Peyer's patch (tissue), 4 donors: Measurements from ENCODE around the gene CLCNKA. TPM values are rescaled to one million over a fixed set of nuclear protein-coding genes. Genes with fewer than 3 reads are reported as not detected.
"Not testable (repeated sequence)": the region's sequence is repeated elsewhere in the genome, so short reads cannot be mapped to it uniquely, and the experiment has no call there.

Experiments used
- DNase-seq, 3 donors: peaks; one replicate each; pipeline ENCODE4 v3.0.0-alpha.2; 2017 to 2019
- H3K27ac ChIP-seq, 4 donors: fragments of 200-600 bp; sonication (generic); one replicate each; pipeline ENCODE4 v1.5.1; 2016 to 2019
- H3K27me3 ChIP-seq, 2 donors: fragments of 200-600 bp; sonication (generic); one replicate each; pipeline ENCODE4 v1.5.1; 2019
- H3K36me3 ChIP-seq, 3 donors: fragments of 200-600 bp; sonication (generic); one replicate each; pipeline ENCODE4 v1.5.1; 2016 to 2019
- H3K4me1 ChIP-seq, 4 donors: fragments of 200-600 bp; sonication (generic); one replicate each; pipeline ENCODE4 v1.5.1; 2016 to 2019
- H3K4me3 ChIP-seq, 4 donors: fragments of 200-600 bp; sonication (generic); 1 replicate in 3 of 4; 2 replicates in 1 of 4; pipeline ENCODE4 v1.5.1; 2016 to 2019; ENCODE audit warnings: mild to moderate bottlenecking in 1 of 4
- H3K9me3 ChIP-seq, 4 donors: fragments of 200-600 bp; sonication (generic); one replicate each; pipeline ENCODE4 v1.5.1; 2016 to 2019; ENCODE audit warnings: mild to moderate bottlenecking in 1 of 4
- POLR2A ChIP-seq, 2 donors: fragments of 450-650 bp; IDR thresholded peaks; one replicate each; pipeline ENCODE4 v1.5.1; 2017; ENCODE audit warnings: antibody characterized with exemption in 2 of 2, mild to moderate bottlenecking in 2 of 2, moderate library complexity in 2 of 2
- total RNA-seq, 4 donors: library from RNA; depleted of rRNA; stranded (reverse); fragments of >200 nt; gene quantifications; one replicate each; pipeline ENCODE4 v1.1.0, GENCODE V29; 2016
- TF ChIP-seq, protein P1 (sequence below), 6 experiments: fragments of 450-650 bp in 4 of 6; fragments of 200-600 bp in 2 of 6; sonication (generic) in 1 of 6; IDR thresholded peaks; one replicate each; pipeline ENCODE4 v1.5.1; 2017 to 2019; ENCODE audit warnings: antibody characterized with exemption in 6 of 6, mild to moderate bottlenecking in 3 of 6, moderate library complexity in 1 of 6

CLCNKA gene
- total RNA-seq, 4 donors from 2014 or later = 0.47 TPM; not detected in 3

DNA sequence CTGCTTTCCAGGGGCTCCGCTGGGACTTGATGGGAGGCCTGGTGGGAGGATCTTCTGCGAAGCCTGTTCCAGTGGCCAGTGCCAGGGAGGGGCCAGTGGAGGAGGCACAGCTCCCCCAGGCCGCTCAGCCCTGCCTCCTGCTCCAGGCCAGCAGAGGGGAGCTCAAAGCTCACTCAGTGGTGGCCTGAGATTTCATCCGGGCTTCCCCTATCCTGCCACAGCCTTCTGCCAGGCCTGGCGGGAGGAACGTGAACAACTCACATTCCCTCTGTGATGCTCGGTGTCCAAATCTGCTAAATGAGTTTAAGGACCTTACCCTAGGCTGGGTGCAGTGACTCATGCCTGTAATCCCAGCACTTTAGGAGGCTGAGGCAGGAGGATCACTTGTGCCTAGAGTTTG is 25.0 kb downstream of the CLCNKA start:
- no peaks in the 10 kb centered on the region for H3K9me3 ChIP-seq
- H3K27me3 ChIP-seq = no peaks in the 10 kb centered on the region
- no peak overlapping the region for H3K4me3 ChIP-seq
- no peak for TF ChIP-seq POLR2A (IDR thresholded peaks at IDR 0.05)
- TF ChIP-seq, protein P1, sequence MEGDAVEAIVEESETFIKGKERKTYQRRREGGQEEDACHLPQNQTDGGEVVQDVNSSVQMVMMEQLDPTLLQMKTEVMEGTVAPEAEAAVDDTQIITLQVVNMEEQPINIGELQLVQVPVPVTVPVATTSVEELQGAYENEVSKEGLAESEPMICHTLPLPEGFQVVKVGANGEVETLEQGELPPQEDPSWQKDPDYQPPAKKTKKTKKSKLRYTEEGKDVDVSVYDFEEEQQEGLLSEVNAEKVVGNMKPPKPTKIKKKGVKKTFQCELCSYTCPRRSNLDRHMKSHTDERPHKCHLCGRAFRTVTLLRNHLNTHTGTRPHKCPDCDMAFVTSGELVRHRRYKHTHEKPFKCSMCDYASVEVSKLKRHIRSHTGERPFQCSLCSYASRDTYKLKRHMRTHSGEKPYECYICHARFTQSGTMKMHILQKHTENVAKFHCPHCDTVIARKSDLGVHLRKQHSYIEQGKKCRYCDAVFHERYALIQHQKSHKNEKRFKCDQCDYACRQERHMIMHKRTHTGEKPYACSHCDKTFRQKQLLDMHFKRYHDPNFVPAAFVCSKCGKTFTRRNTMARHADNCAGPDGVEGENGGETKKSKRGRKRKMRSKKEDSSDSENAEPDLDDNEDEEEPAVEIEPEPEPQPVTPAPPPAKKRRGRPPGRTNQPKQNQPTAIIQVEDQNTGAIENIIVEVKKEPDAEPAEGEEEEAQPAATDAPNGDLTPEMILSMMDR (IDR thresholded peaks at IDR 0.05) = no peak
- no peaks in the 10 kb centered on the region for H3K36me3 ChIP-seq
- peaks cover 0 to 6% (median 2%) of the 10 kb centered on the region in 4 donors for H3K4me1 ChIP-seq
- no peak for DNase-seq
- no peak overlapping the region for H3K27ac ChIP-seq

DNA sequence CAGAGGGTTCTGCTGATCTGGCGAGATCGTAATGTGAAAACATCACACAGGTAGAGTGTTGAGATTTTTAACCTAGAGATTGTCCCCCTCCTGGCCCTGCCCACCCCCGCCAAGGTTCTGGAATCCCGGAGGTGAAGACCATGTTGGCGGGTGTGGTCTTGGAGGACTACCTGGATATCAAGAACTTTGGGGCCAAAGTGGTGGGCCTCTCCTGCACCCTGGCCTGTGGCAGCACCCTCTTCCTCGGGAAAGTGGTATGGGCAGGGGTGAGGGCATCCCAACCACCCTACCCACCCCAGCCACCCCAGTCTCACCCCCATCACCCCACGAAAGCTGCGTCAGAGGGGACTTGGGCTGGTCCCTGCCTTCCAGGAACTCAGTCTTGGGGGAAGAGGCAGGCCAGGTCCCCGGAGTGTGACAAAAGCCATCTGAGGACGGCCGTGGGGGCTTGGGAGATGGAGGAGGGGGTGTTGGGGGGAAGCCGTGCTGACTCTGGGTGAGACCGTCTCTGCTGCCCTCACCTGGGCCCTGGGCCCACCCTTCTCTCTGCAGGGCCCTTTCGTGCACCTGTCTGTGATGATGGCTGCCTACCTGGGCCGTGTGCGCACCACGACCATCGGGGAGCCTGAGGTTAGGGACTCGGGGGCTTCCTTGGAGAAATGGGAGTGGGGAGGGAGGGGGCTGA is 26.1 kb downstream of the CLCNKA start:
- Histone ChIP-seq H3K9me3 (no peaks in the 10 kb centered on the region), H3K4me3 (peak overlapping the region in 1 of 4 donors; percentile 26), H3K27ac (no peak overlapping the region), H3K4me1 (peaks cover 0 to 6% (median 2%) of the 10 kb centered on the region in 4 donors), H3K27me3 (no peaks in the 10 kb centered on the region), H3K36me3 (no peaks in the 10 kb centered on the region)
- TF ChIP-seq, protein P1 (IDR thresholded peaks at IDR 0.05) = no peak
- TF ChIP-seq POLR2A (IDR thresholded peaks at IDR 0.05) = no peak
- no peak for DNase-seq

DNA sequence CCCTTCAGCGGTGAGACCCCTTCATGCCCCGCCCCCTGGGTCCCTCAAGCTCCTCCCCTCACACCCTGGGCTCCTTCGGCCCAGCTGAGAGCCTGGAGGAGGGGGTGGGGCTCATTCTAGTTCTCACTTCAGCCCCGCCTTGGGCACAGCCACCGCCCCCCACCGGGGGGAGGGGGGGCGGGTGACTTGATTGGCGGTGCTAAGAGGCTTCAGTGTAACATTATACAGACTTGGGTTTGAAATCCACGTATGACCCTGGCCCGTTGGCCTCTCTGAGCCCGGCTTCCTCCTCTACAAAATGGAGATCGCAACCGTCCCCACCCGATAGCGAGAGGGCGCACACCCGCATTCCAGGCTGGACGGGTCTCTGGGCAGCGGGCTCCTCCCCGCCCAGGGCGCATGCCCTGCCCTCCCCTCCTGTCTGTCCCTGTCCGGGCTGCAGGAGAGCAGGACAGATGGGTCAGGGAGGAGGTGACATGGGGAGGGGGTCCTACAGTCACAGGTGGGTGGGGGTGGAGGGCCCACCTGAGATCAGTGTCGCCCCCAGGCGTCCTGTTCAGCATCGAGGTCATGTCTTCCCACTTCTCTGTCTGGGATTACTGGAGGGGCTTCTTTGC is 26.8 kb downstream of the CLCNKA start:
- DNase-seq = no peak
- H3K36me3 ChIP-seq = no peaks in the 10 kb centered on the region
- no peaks in the 10 kb centered on the region for H3K27me3 ChIP-seq
- H3K4me3 ChIP-seq = peak overlapping the region in 3 of 4 donors; percentile 26 to 50 (median 30)
- peaks cover 0 to 6% (median 2%) of the 10 kb centered on the region in 4 donors for H3K4me1 ChIP-seq
- H3K9me3 ChIP-seq = no peaks in the 10 kb centered on the region
- no peak for TF ChIP-seq POLR2A (IDR thresholded peaks at IDR 0.05)
- TF ChIP-seq, protein P1 (IDR thresholded peaks at IDR 0.05) = no peak
- H3K27ac ChIP-seq = no peak overlapping the region

DNA sequence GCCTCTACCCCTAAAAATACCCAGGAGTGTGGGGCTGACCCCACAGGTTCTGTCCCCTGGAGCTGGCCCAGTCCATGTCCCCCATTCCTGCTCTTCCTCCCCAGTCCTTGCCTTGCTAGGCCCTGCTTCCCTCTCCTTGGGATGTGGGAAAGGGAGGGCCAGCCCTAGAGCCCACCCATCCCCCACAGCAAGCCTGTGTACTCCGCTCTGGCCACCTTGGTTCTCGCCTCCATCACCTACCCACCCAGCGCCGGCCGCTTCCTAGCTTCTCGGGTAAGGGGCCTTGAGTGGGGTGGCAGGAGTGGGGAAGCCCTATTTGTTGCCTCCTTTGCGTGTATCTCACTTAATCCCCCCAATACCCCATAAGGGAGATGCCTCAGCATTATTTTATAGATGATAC is 28.5 kb downstream of the CLCNKA start:
- DNase-seq = no peak
- TF ChIP-seq POLR2A (IDR thresholded peaks at IDR 0.05) = no peak
- TF ChIP-seq, protein P1 (IDR thresholded peaks at IDR 0.05) = no peak
- no peaks in the 10 kb centered on the region for H3K27me3 ChIP-seq
- no peaks in the 10 kb centered on the region for H3K9me3 ChIP-seq
- H3K27ac ChIP-seq = no peak overlapping the region
- no peak overlapping the region for H3K4me3 ChIP-seq
- H3K36me3 ChIP-seq = no peaks in the 10 kb centered on the region
- H3K4me1 ChIP-seq = peaks cover 0 to 6% (median 2%) of the 10 kb centered on the region in 4 donors

DNA sequence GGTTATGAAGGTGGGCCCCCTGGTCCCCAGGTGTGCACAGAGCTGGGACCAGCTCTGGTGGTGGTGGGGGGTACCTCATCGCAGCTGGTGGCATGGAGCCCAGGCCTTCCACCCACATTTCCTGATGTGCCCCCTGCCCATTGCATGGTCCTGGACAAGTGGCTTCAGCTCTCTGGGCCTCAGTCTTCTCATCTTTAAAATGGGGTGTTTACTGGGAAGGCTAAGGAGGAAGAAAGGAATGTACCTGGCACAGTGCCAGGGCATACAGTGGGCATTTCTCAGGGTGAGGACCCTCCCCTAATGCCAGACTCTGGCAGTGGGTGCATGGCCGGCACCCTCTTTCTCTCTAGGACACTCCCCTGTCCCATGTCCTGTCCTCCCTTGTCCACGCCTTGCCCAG is 29.2 kb downstream of the CLCNKA start:
- TF ChIP-seq, protein P1 (IDR thresholded peaks at IDR 0.05) = no peak
- TF ChIP-seq POLR2A (IDR thresholded peaks at IDR 0.05) = no peak
- DNase-seq = no peak
- H3K4me1 ChIP-seq = peaks cover 0 to 6% (median 2%) of the 10 kb centered on the region in 4 donors
- no peaks in the 10 kb centered on the region for H3K27me3 ChIP-seq
- no peak overlapping the region for H3K27ac ChIP-seq
- no peaks in the 10 kb centered on the region for H3K36me3 ChIP-seq
- H3K9me3 ChIP-seq = no peaks in the 10 kb centered on the region
- no peak overlapping the region for H3K4me3 ChIP-seq

DNA sequence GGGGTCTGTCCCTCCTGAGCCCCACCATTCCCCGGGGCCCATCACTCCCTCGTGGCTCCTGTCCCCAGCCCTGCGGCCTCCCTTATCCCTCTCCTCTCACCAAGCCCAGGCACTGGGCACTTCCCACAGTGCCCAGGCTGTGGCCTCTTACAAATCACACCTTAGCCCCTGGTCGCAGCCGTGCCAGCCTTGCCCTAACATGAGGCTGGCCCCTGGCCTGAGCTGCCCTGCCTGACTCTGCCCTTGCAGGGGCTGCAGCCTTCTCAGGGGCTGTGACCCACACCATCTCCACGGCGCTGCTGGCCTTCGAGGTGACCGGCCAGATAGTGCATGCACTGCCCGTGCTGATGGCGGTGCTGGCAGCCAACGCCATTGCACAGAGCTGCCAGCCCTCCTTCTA is 30.1 kb downstream of the CLCNKA start:
- DNase-seq, H3K27me3 ChIP-seq, H3K4me1 ChIP-seq, H3K27ac ChIP-seq, H3K36me3 ChIP-seq, H3K9me3 ChIP-seq, H3K4me3 ChIP-seq: not testable (repeated sequence)
